ENCODE data around the gene MTRF1. TPM values are rescaled to one million over a fixed set of nuclear protein-coding genes. Genes with fewer than 3 reads are reported as not detected.

MTRF1 gene
- total and polyA plus RNA-seq, 9 of the 15 experiments (the other 6 are each of a cell fraction or from before 2014, with no cell fraction given): 12.5 to 33.7 (median 20.1) TPM

GRCh38 chr13:41193919-41194824, 69.2 kb downstream of the MTRF1 start, which contains the start of gene KBTBD7 (continued):
- TF ChIP-seq RERE (CRISPR knock-in tag; IDR thresholded peaks at IDR 0.05; ENCODE audit: borderline replicate concordance) (no peak), ZNF699 (CRISPR knock-in tag; IDR thresholded peaks at IDR 0.05; ENCODE audit: insufficient replicate concordance) (no peak), KLF10 (CRISPR knock-in tag; IDR thresholded peaks at IDR 0.05) (no peak)
